Glutamatergic neuron (in vitro differentiated cells): ENCODE results near the gene CTPS1. TPM values are rescaled to one million over a fixed set of nuclear protein-coding genes. Genes with fewer than 3 reads are reported as not detected.

Source experiments
- DNase-seq: peaks from one replicate; pipeline ENCODE4 v3.0.0; 2022
- H3K27ac Mint-ChIP-seq: one replicate; pipeline ENCODE4 v1.8.0; 2020; ENCODE audit warnings: mild to moderate bottlenecking, mixed read lengths, inconsistent platforms; ENCODE audit not compliant: unreplicated experiment
- H3K27me3 Mint-ChIP-seq: one replicate; pipeline ENCODE4 v1.8.0; 2020; ENCODE audit warnings: mild to moderate bottlenecking, moderate library complexity, mixed read lengths, inconsistent platforms; ENCODE audit not compliant: unreplicated experiment
- H3K36me3 Mint-ChIP-seq: one replicate; pipeline ENCODE4 v1.8.0; 2020; ENCODE audit warnings: mild to moderate bottlenecking, mixed read lengths, inconsistent platforms; ENCODE audit not compliant: unreplicated experiment
- H3K4me1 Mint-ChIP-seq: one replicate; pipeline ENCODE4 v1.8.0; 2020; ENCODE audit warnings: mild to moderate bottlenecking, low read depth, mixed read lengths, inconsistent platforms; ENCODE audit not compliant: unreplicated experiment
- H3K4me3 Mint-ChIP-seq: one replicate; pipeline ENCODE4 v1.8.0; 2020; ENCODE audit warnings: mild to moderate bottlenecking, mixed read lengths, inconsistent platforms; ENCODE audit not compliant: unreplicated experiment
- H3K9me3 Mint-ChIP-seq: one replicate; pipeline ENCODE4 v1.8.0; 2020; ENCODE audit warnings: mild to moderate bottlenecking, moderate library complexity, mixed read lengths, inconsistent platforms; ENCODE audit not compliant: unreplicated experiment
- total RNA-seq: library from RNA; stranded (reverse); fragmentation: NEBNext Ultra II Directional; extraction: Animal tissue kit (Norgen Biotek cat#: 25700); gene quantifications from one replicate; pipeline ENCODE4 v1.2.1, GENCODE V29; 2021; ENCODE audit not compliant: unreplicated experiment
- TF ChIP-seq, protein P1 (sequence below): fragments of 200-600 bp; sonication (generic); IDR thresholded peaks from one replicate; pipeline ENCODE4 v1.5.0; 2021; ENCODE audit not compliant: partially characterized antibody, unreplicated experiment

The CTPS1 gene
- total RNA-seq, 1 donor from 2014 or later: 110 TPM

- DNase-seq: no peak
- Mint-ChIP-seq H3K4me3 (no peak overlapping the region), H3K4me1 (peaks cover 5% of the 10 kb centered on the region), H3K27me3 (peaks cover 2% of the 10 kb centered on the region), H3K36me3 (no peaks in the 10 kb centered on the region), H3K27ac (peak overlapping the region; percentile 87), H3K9me3 (no peaks in the 10 kb centered on the region)
- TF ChIP-seq, protein P1, sequence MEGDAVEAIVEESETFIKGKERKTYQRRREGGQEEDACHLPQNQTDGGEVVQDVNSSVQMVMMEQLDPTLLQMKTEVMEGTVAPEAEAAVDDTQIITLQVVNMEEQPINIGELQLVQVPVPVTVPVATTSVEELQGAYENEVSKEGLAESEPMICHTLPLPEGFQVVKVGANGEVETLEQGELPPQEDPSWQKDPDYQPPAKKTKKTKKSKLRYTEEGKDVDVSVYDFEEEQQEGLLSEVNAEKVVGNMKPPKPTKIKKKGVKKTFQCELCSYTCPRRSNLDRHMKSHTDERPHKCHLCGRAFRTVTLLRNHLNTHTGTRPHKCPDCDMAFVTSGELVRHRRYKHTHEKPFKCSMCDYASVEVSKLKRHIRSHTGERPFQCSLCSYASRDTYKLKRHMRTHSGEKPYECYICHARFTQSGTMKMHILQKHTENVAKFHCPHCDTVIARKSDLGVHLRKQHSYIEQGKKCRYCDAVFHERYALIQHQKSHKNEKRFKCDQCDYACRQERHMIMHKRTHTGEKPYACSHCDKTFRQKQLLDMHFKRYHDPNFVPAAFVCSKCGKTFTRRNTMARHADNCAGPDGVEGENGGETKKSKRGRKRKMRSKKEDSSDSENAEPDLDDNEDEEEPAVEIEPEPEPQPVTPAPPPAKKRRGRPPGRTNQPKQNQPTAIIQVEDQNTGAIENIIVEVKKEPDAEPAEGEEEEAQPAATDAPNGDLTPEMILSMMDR: no peak
Observed at GRCh38 chr1:41003127-41003639, 23.7 kb downstream of the CTPS1 start.

DNA sequence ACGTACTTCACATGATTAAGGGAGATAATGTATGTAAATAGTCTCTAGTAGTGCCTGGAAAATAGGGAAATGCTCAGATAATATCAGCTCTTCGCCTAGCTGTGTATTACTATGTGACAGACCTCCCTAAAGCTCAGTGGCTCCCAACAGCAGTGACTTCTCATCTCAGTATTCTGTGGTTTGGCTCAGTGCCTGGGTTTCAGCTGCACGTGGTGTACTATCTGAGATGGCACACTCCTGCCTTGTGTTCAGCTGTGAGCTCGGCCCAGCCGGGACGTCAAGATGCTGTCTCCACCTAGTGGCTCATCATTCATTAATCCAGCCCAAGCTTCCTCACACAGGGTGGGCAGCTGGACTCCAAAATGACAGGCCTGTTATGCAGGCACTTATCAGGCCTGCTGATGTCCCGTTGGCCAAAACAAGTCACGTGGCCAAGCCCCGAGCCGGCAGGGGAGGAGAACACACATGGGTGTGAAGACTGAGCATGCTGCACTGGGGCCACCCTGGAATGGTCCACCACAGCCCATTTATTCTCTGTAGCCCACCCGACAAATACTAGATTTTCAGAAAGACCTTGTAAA is 24.2 kb downstream of the CTPS1 start:
- peaks cover 2% of the 10 kb centered on the region for H3K27me3 Mint-ChIP-seq
- H3K4me1 Mint-ChIP-seq: peaks cover 4% of the 10 kb centered on the region
- no peak overlapping the region for H3K4me3 Mint-ChIP-seq
- TF ChIP-seq, protein P1: peak; percentile 19
- no peaks in the 10 kb centered on the region for H3K36me3 Mint-ChIP-seq
- no peaks in the 10 kb centered on the region for H3K9me3 Mint-ChIP-seq
- H3K27ac Mint-ChIP-seq: peak overlapping the region; percentile 87
- peak; percentile 75 for DNase-seq

- TF ChIP-seq, protein P1: no peak
- H3K4me3 Mint-ChIP-seq: no peak overlapping the region
- no peak overlapping the region for H3K27ac Mint-ChIP-seq
- H3K27me3 Mint-ChIP-seq: no peaks in the 10 kb centered on the region
- H3K9me3 Mint-ChIP-seq: no peaks in the 10 kb centered on the region
- peaks cover 2% of the 10 kb centered on the region for H3K4me1 Mint-ChIP-seq
- no peaks in the 10 kb centered on the region for H3K36me3 Mint-ChIP-seq
- DNase-seq: no peak
Observed at GRCh38 chr1:41005876-41006275, 26.4 kb downstream of the CTPS1 start.

DNA sequence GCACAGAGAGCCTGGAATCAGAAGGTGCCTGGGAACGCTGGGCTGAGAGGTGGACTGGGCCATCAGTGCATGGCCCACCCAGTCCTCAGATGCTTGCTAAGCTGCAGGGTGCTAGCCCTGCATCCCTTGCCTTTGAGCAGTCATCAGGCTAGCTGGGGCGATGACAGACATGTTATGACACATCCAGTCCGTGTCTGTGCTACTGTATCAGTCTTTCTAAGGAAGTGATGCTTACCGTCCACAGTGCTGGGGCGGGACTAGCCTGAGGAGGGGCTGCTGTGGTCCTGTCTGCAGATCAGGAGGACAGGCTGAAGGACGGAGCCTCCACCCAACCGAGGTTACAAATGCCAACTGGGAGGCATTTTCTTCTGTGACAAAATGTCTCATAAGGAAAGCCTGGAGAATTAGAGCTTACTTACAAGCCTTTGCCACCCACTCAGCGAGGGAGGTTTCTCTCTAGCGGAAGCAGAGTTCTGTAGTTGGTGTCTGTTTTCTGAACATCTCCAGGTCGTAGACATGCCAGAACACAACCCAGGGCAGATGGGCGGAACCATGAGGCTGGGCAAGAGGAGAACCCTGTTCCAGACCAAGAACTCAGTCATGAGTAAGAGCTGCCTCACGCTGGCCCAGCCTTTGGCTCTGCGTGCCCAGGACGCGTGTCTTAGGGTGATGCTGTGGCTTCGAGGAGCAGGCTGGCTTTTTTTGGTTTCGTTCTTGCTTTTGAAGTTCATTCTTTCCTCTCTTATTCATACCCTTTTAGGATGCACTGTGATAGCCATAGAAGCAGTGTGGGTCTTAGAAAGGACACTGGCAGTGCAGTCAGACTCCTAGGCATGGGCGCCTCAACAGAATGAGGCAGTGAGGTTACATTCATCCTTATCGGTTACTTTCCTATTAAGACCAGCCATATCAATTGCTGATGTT is 27.7 kb downstream of the CTPS1 start:
- no peaks in the 10 kb centered on the region for H3K27me3 Mint-ChIP-seq
- H3K9me3 Mint-ChIP-seq: no peaks in the 10 kb centered on the region
- TF ChIP-seq, protein P1: no peak
- H3K4me1 Mint-ChIP-seq: peaks cover 2% of the 10 kb centered on the region
- no peaks in the 10 kb centered on the region for H3K36me3 Mint-ChIP-seq
- DNase-seq: no peak
- no peak overlapping the region for H3K27ac Mint-ChIP-seq
- no peak overlapping the region for H3K4me3 Mint-ChIP-seq
